ENCODE results near the gene TCIRG1.

DNA sequence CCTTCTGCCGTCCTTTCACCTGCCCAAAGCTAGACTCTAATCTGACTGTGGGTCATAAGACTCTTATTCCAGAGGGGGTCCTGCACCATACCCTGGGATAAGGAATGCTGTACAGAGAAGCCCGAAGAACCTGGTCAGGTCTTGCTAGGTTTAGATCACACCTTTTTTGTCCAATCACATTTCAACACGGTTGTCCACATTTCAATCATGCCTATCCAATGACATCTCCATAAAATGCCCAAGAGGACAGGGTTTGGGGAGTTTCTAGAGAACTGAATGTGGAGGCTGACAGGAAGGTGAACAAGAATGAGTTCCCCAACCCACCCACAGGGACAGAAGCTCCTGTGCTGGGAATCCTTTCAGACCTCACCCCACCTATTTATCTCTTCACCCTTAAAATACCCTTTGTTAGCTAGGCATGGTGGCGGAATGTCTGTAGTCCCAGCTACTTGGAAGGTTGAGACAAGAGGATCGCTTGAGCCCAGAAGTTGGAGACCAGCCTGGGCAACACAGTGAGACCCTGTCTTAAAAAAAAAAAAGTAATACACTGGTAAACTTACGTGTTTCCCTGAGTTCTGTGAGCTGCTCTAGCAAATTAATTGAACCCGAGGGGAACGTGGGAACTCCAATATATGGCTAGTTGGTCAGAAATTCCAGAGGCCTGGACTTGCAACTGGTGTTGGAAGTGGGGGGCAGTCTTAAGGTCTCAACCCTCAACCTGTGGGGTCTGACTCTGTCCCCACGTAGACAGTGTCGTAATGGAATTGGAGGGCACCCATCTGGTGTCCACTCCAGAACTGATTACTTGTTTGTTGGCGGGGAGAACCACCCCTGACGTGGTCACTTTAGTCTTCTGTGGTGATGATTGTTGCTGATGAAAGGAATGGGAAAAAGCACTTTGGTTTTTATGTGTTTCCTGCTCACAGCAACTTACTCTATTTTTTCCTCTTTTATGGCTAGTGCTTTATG is 17.8 kb downstream of the TCIRG1 start:
- TF ChIP-seq, protein P1, sequence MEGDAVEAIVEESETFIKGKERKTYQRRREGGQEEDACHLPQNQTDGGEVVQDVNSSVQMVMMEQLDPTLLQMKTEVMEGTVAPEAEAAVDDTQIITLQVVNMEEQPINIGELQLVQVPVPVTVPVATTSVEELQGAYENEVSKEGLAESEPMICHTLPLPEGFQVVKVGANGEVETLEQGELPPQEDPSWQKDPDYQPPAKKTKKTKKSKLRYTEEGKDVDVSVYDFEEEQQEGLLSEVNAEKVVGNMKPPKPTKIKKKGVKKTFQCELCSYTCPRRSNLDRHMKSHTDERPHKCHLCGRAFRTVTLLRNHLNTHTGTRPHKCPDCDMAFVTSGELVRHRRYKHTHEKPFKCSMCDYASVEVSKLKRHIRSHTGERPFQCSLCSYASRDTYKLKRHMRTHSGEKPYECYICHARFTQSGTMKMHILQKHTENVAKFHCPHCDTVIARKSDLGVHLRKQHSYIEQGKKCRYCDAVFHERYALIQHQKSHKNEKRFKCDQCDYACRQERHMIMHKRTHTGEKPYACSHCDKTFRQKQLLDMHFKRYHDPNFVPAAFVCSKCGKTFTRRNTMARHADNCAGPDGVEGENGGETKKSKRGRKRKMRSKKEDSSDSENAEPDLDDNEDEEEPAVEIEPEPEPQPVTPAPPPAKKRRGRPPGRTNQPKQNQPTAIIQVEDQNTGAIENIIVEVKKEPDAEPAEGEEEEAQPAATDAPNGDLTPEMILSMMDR (IDR thresholded peaks at IDR 0.05), result no peak
- no peak for TF ChIP-seq SIN3A (IDR thresholded peaks at IDR 0.05; ENCODE audit: borderline replicate concordance, insufficient read depth, low read depth, low read length)
- TF ChIP-seq POLR2AphosphoS5 (IDR thresholded peaks at IDR 0.05; ENCODE audit: low read depth, low read length), result no peak; the same call in 1 of the 2 replicates
- no peak for TF ChIP-seq TCF7L2 (IDR thresholded peaks at IDR 0.05; ENCODE audit: low read depth, low read length)

Measured in Panc1 (cell line).